Measurements from ENCODE around the gene ARHGEF3. TPM values are rescaled to one million over a fixed set of nuclear protein-coding genes. Genes with fewer than 3 reads are reported as not detected.

Gene ARHGEF3
- total RNA-seq, 4 donors from 2014 or later, result 3.1 to 11.6 (median 5.7) TPM

- Histone ChIP-seq H3K36me3 (no peaks in the 10 kb centered on the region), H3K4me3 (no peak overlapping the region), H3K9me3 (no peaks in the 10 kb centered on the region), H3K27me3 (no peaks in the 10 kb centered on the region), H3K4me1 (no peaks in the 10 kb centered on the region), H3K27ac (no peak overlapping the region)
- no peak for ATAC-seq
- DNase-seq, result no peak
- TF ChIP-seq CTCF (IDR thresholded peaks at IDR 0.05 in 4 of 5, conservative IDR thresholded peaks at IDR 0.05 in 1 of 5) (no peak), POLR2A (IDR thresholded peaks at IDR 0.05) (no peak)
- intact Hi-C loops (cut with DNase I; ENCODE audit: low total_unique reads) (no loop called here), in situ Hi-C loops (cut with MboI; ENCODE audit: low sequenced_read_pairs in 4 of 4) (loop anchor here in 1 of 4 donors (5.0 kb wide), 1 partner anchor 91 kb away; no protein-coding TSS in a partner anchor)
These were observed 95.1 kb downstream of the ARHGEF3 start for GRCh38 chr3:56706629-56707028.

GRCh38 chr3:56704706-56705105, 97.0 kb downstream of the ARHGEF3 start:
- Histone ChIP-seq H3K4me1 (no peaks in the 10 kb centered on the region), H3K36me3 (no peaks in the 10 kb centered on the region), H3K27me3 (no peaks in the 10 kb centered on the region), H3K4me3 (no peak overlapping the region), H3K27ac (no peak overlapping the region), H3K9me3 (no peaks in the 10 kb centered on the region)
- ATAC-seq, result no peak
- DNase-seq, result no peak
- in situ Hi-C loops (cut with MboI; ENCODE audit: low sequenced_read_pairs in 4 of 4), result loop anchor here (5.0 kb wide), 5 partner anchors 93 to 288 kb away; partner anchors contain the start of gene ARHGEF3 (in 1 of the 4)
- intact Hi-C loops (cut with DNase I; ENCODE audit: low total_unique reads), result no loop called here
- TF ChIP-seq POLR2A (IDR thresholded peaks at IDR 0.05) (no peak), CTCF (IDR thresholded peaks at IDR 0.05 in 4 of 5, conservative IDR thresholded peaks at IDR 0.05 in 1 of 5) (no peak)

- no peaks in the 10 kb centered on the region for H3K9me3 ChIP-seq
- no peak overlapping the region for H3K27ac ChIP-seq
- TF ChIP-seq CTCF (IDR thresholded peaks at IDR 0.05 in 4 of 5, conservative IDR thresholded peaks at IDR 0.05 in 1 of 5), result peak; percentile 80 to 93 (median 87)
- TF ChIP-seq POLR2A (IDR thresholded peaks at IDR 0.05), result no peak
- in situ Hi-C loops (cut with MboI; ENCODE audit: low sequenced_read_pairs in 4 of 4) (loop anchor here (5.0 kb wide), 5 partner anchors 95 to 290 kb away; partner anchors contain the start of gene ARHGEF3 (in 1 of the 4)), intact Hi-C loops (cut with DNase I; ENCODE audit: low total_unique reads) (loop anchor here (1.0 kb wide), 2 partner anchors 100 to 287 kb away; no protein-coding TSS in a partner anchor)
- DNase-seq (peak; percentile 18 to 32), ATAC-seq (peak; percentile 90 to 92)
- no peaks in the 10 kb centered on the region for H3K27me3 ChIP-seq
- H3K36me3 ChIP-seq, result no peaks in the 10 kb centered on the region
- no peak overlapping the region for H3K4me3 ChIP-seq
- H3K4me1 ChIP-seq, result no peaks in the 10 kb centered on the region
These were observed 99.0 kb downstream of the ARHGEF3 start for GRCh38 chr3:56702490-56703315.

GRCh38 chr3:56700151-56700550, 101.6 kb downstream of the ARHGEF3 start:
- in situ Hi-C loops (cut with MboI; ENCODE audit: low sequenced_read_pairs in 4 of 4) (loop anchor here (5.0 kb wide), 5 partner anchors 97 to 292 kb away; partner anchors contain the start of gene ARHGEF3 (in 1 of the 4)), intact Hi-C loops (cut with DNase I; ENCODE audit: low total_unique reads) (no loop called here)
- H3K4me1 ChIP-seq, result no peaks in the 10 kb centered on the region
- DNase-seq (no peak), ATAC-seq (no peak)
- no peaks in the 10 kb centered on the region for H3K9me3 ChIP-seq
- no peak overlapping the region for H3K4me3 ChIP-seq
- no peaks in the 10 kb centered on the region for H3K36me3 ChIP-seq
- TF ChIP-seq CTCF (IDR thresholded peaks at IDR 0.05 in 4 of 5, conservative IDR thresholded peaks at IDR 0.05 in 1 of 5) (no peak), POLR2A (IDR thresholded peaks at IDR 0.05) (no peak)
- no peak overlapping the region for H3K27ac ChIP-seq
- no peaks in the 10 kb centered on the region for H3K27me3 ChIP-seq
